ENCODE measurements around the gene TEAD4. TPM values are rescaled to one million over a fixed set of nuclear protein-coding genes. Genes with fewer than 3 reads are reported as not detected.

Gene TEAD4
- total and polyA plus RNA-seq, 2 donors (not counting 1 experiment from before 2014, with no cell fraction given) = not detected

- intact Hi-C loops (cut with micrococcal nuclease) = no loop called here
- no peak overlapping the region for H2AFZ ChIP-seq (ENCODE audit: insufficient read depth, low read depth, low read length, poor library complexity, severe bottlenecking)
- CTCF ChIA-PET = no interaction called here
These were observed 40.2 kb downstream of the TEAD4 start for GRCh38 chr12:2999265-2999841.

More at GRCh38 chr12:2999265-2999841, 40.2 kb downstream of the TEAD4 start:
- Mint-ChIP-seq H3K9me3 (ENCODE audit: insufficient read depth) (no peaks in the 10 kb centered on the region), H3K27ac (no peak overlapping the region), H3K4me3 (no peak overlapping the region), H3K4me1 (no peaks in the 10 kb centered on the region), H3K27me3 (peaks cover 7% of the 10 kb centered on the region)
- no peak overlapping the region for H3K9ac ChIP-seq (ENCODE audit: low read length)
- H3K4me3 ChIP-seq (ENCODE audit: control extremely low read depth in 1 of 5, extremely low read depth in 1 of 5, insufficient read depth in 1 of 5, low read depth in 2 of 5, low read length in 4 of 5) = no peak overlapping the region
- no peaks in the 10 kb centered on the region for H3K36me3 ChIP-seq (replicated peaks in 1 of 2; ENCODE audit: control extremely low read depth in 1 of 2, control insufficient read depth in 1 of 2, extremely low read depth in 1 of 2, insufficient read depth in 2 of 2, low read length in 1 of 2)
- H3K9me3 ChIP-seq (ENCODE audit: control extremely low read depth in 1 of 3, control insufficient read depth in 2 of 3, insufficient read depth in 1 of 3, low read length in 2 of 3) = peaks cover 0 to 7% (median 0%) of the 10 kb centered on the region in 3 donors
- no peak overlapping the region for H3K27ac ChIP-seq (ENCODE audit: low read length in 2 of 2)
- no peak overlapping the region for H3K4me2 ChIP-seq (replicated peaks; ENCODE audit: low read depth, low read length, poor library complexity, severe bottlenecking)
- peaks cover 0 to 4% (median 0%) of the 10 kb centered on the region in 4 experiments for H3K27me3 ChIP-seq (replicated peaks in 1 of 4; ENCODE audit: control extremely low read depth in 1 of 4, control insufficient read depth in 3 of 4, insufficient read depth in 4 of 4, low read length in 3 of 4)
- no peaks in the 10 kb centered on the region for H4K20me1 ChIP-seq (ENCODE audit: control insufficient read depth, insufficient read depth, low read length, poor library complexity, severe bottlenecking)
- POLR2A ChIA-PET = no interaction called here
- ATAC-seq (ENCODE audit: low read depth) = no peak
- TF ChIP-seq CTCF (IDR thresholded peaks at IDR 0.05) (no peak), EZH2 (IDR thresholded peaks at IDR 0.05; ENCODE audit: borderline replicate concordance, insufficient read depth, low read depth, low read length, poor library complexity, severe bottlenecking) (no peak)
- DNase-seq = no peak
- no peaks in the 10 kb centered on the region for H3K79me2 ChIP-seq (ENCODE audit: control insufficient read depth, insufficient read depth, low read length)
- 86% methylated on average over 19 of the region's 23 CpGs for WGBS (ENCODE audit: insufficient coverage)
- H3K4me1 ChIP-seq (ENCODE audit: control insufficient read depth in 2 of 2, insufficient read depth in 2 of 2, low read length in 2 of 2) = no peaks in the 10 kb centered on the region

All from B cell (primary cell).